Neuronal stem cell (in vitro differentiated cells): ENCODE measurements around the gene LONRF2.

Experiments used
- DNase-seq: peaks from one replicate; pipeline ENCODE4 v3.0.0-alpha.2; 2013; ENCODE audit warnings: low spot score
- H2AFZ ChIP-seq: one replicate; pipeline ENCODE4 v1.6.1; 2013; ENCODE audit warnings: mild to moderate bottlenecking, low read length, inconsistent platforms
- H2AK5ac ChIP-seq: 2 replicates; pipeline ENCODE4 v1.6.1; 2013; ENCODE audit warnings: low read depth, mild to moderate bottlenecking, inconsistent platforms, low read length, moderate library complexity, mixed read lengths
- H2BK120ac ChIP-seq: 2 replicates; pipeline ENCODE4 v1.6.1; 2013; ENCODE audit warnings: low read depth, mild to moderate bottlenecking, inconsistent platforms, low read length, moderate library complexity, mixed read lengths
- H2BK12ac ChIP-seq: one replicate; pipeline ENCODE4 v1.6.1; 2013; ENCODE audit warnings: low read length, inconsistent platforms
- H2BK15ac ChIP-seq: 2 replicates; pipeline ENCODE4 v1.6.1; 2013; ENCODE audit warnings: mild to moderate bottlenecking, low read length, inconsistent platforms, mixed read lengths
- H2BK5ac ChIP-seq: one replicate; pipeline ENCODE4 v1.6.1; 2013; ENCODE audit warnings: inconsistent platforms, mild to moderate bottlenecking, low read length, moderate library complexity
- H3K14ac ChIP-seq: one replicate; pipeline ENCODE4 v1.6.1; 2013; ENCODE audit warnings: low read length, inconsistent platforms
- H3K18ac ChIP-seq: 2 replicates; pipeline ENCODE4 v1.6.1; 2013; ENCODE audit warnings: low read length, inconsistent platforms
- H3K23ac ChIP-seq: 2 replicates; pipeline ENCODE4 v1.6.1; 2013; ENCODE audit warnings: low read depth, mild to moderate bottlenecking, mixed read lengths, low read length, inconsistent platforms; ENCODE audit not compliant: poor library complexity
- H3K27ac ChIP-seq: replicated peaks from 3 replicates; pipeline ENCODE4 v1.5.1; 2013; ENCODE audit warnings: low read length, inconsistent platforms
- H3K27me3 ChIP-seq, 3 experiments: 2 replicates each; pipeline ENCODE4 v1.6.1; 2013; ENCODE audit warnings: low read length in 3 of 3, mild to moderate bottlenecking in 2 of 3, inconsistent platforms in 1 of 3, low read depth in 1 of 3, mixed read lengths in 1 of 3, moderate library complexity in 1 of 3; ENCODE audit not compliant: control insufficient read depth in 3 of 3, insufficient read depth in 3 of 3
- H3K36me3 ChIP-seq, 2 donors: replicated peaks in 1 of 2; 2 replicates each; pipeline ENCODE4 v1.6.1; 2013; ENCODE audit warnings: low read length in 2 of 2; ENCODE audit not compliant: control insufficient read depth in 2 of 2, insufficient read depth in 2 of 2
- H3K4ac ChIP-seq: 2 replicates; pipeline ENCODE4 v1.6.1; 2013; ENCODE audit warnings: inconsistent platforms, mild to moderate bottlenecking, low read length, moderate library complexity
- H3K4me1 ChIP-seq, 2 donors: 1 replicate in 1 of 2; 2 replicates in 1 of 2; pipeline ENCODE4 v1.6.1; 2013; ENCODE audit warnings: low read length in 2 of 2, low read depth in 1 of 2; ENCODE audit not compliant: control insufficient read depth in 2 of 2, insufficient read depth in 1 of 2
- H3K4me2 ChIP-seq: one replicate; pipeline ENCODE4 v1.6.1; 2013; ENCODE audit warnings: mild to moderate bottlenecking, low read length, inconsistent platforms; ENCODE audit not compliant: insufficient read depth, poor library complexity, severe bottlenecking
- H3K4me3 ChIP-seq, 2 donors: 2 replicates each; pipeline ENCODE4 v1.5.1; 2013; ENCODE audit warnings: low read length in 2 of 2, mild to moderate bottlenecking in 2 of 2, inconsistent platforms in 1 of 2, moderate library complexity in 1 of 2
- H3K79me1 ChIP-seq: one replicate; pipeline ENCODE4 v1.6.1; 2013; ENCODE audit warnings: low read depth, mild to moderate bottlenecking, inconsistent platforms, low read length, moderate library complexity
- H3K9ac ChIP-seq: one replicate; pipeline ENCODE4 v1.6.1; 2013; ENCODE audit warnings: mild to moderate bottlenecking, low read depth, low read length, inconsistent platforms; ENCODE audit not compliant: poor library complexity
- H3K9me3 ChIP-seq, 2 donors: replicated peaks in 1 of 2; 2 replicates each; pipeline versions ENCODE3 to v1.6.1; 2013; ENCODE audit warnings: low read length in 2 of 2, mild to moderate bottlenecking in 2 of 2, inconsistent platforms in 1 of 2, low read depth in 1 of 2, mixed read lengths in 1 of 2, moderate library complexity in 1 of 2; ENCODE audit not compliant: control insufficient read depth in 2 of 2, insufficient read depth in 1 of 2
- H4K8ac ChIP-seq: one replicate; pipeline ENCODE4 v1.6.1; 2013; ENCODE audit warnings: low read depth, mild to moderate bottlenecking, inconsistent platforms, low read length, moderate library complexity
- H4K91ac ChIP-seq: one replicate; pipeline ENCODE4 v1.6.1; 2013; ENCODE audit warnings: low read length, low read depth, mild to moderate bottlenecking, inconsistent platforms; ENCODE audit not compliant: poor library complexity
- whole genome bisulfite sequencing, 2 donors: extraction: QIAGEN DNeasy Blood & Tissue Kit; methylation state at CpG; one replicate each; pipeline ENCODE4 v1.1.7; 2013; ENCODE audit warnings: missing lambda C conversion rate in 2 of 2, mixed read lengths in 1 of 2; ENCODE audit not compliant: insufficient read length in 2 of 2, insufficient replicate concordance in 1 of 2; ENCODE audit errors: extremely low coverage in 2 of 2; 5-methylcytosine and 5-hydroxymethylcytosine counted together

The LONRF2 gene

GRCh38 chr2:100235098-100235497 is 87.2 kb downstream of the LONRF2 start:
- DNase-seq: no peak
- Histone ChIP-seq H2BK120ac (no peak overlapping the region), H3K23ac (no peak overlapping the region), H3K9ac (no peak overlapping the region), H4K8ac (no peak overlapping the region), H3K27me3 (peaks cover 0 to 26% (median 0%) of the 10 kb centered on the region in 3 experiments), H3K36me3 (no peaks in the 10 kb centered on the region), H2BK12ac (no peak overlapping the region), H3K4me2 (no peak overlapping the region), H2BK5ac (no peak overlapping the region), H3K4ac (no peak overlapping the region), H3K27ac (no peak overlapping the region), H2AFZ (peak overlapping the region; percentile 84), H4K91ac (no peak overlapping the region), H3K14ac (no peak overlapping the region), H3K18ac (no peak overlapping the region), H3K4me1 (peaks cover 8 to 9% of the 10 kb centered on the region in 2 donors), H3K79me1 (no peaks in the 10 kb centered on the region), H2AK5ac (no peak overlapping the region), H3K9me3 (no peaks in the 10 kb centered on the region), H3K4me3 (peak overlapping the region in 1 of 2 donors; percentile 7), H2BK15ac (no peak overlapping the region)
- no CpG with 5 or more reads among the region's 16 CpGs for WGBS, 2 donors

DNA sequence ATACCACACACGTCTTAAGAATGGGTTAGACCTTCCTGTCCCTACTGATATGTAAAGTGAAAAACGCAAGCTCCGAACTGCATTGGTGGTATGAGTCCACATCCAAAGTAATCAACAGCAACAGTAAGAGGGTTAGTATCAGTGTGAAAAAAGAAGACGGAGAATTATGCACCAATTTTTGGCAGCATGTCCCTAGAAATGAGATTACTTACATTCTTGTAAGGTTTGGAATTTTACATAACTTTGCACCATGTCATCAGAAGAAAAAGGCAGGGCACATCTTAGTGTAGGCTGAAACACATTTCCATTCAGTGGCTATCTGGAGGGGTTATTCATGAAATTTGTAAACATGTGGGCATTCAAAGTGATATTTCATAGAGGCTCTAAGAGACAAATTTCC is 88.2 kb downstream of the LONRF2 start:
- H3K23ac ChIP-seq: no peak overlapping the region
- H3K27me3 ChIP-seq: peaks cover 0 to 26% (median 0%) of the 10 kb centered on the region in 3 experiments
- DNase-seq: no peak
- H3K79me1 ChIP-seq: no peaks in the 10 kb centered on the region
- no peak overlapping the region for H3K14ac ChIP-seq
- no peak overlapping the region for H3K4me3 ChIP-seq
- no peak overlapping the region for H3K4me2 ChIP-seq
- no peak overlapping the region for H2AK5ac ChIP-seq
- no peak overlapping the region for H3K4ac ChIP-seq
- no peak overlapping the region for H2BK120ac ChIP-seq
- H3K27ac ChIP-seq: no peak overlapping the region
- no CpG with 5 or more reads among the region's 4 CpGs for WGBS, 2 donors
- no peak overlapping the region for H2BK12ac ChIP-seq
- H2BK5ac ChIP-seq: no peak overlapping the region
- H3K9me3 ChIP-seq: no peaks in the 10 kb centered on the region
- H4K8ac ChIP-seq: no peak overlapping the region
- H3K36me3 ChIP-seq: no peaks in the 10 kb centered on the region
- no peak overlapping the region for H2AFZ ChIP-seq
- no peak overlapping the region for H3K9ac ChIP-seq
- H3K4me1 ChIP-seq: peaks cover 1 to 9% of the 10 kb centered on the region in 2 donors
- no peak overlapping the region for H4K91ac ChIP-seq
- no peak overlapping the region for H3K18ac ChIP-seq
- no peak overlapping the region for H2BK15ac ChIP-seq

DNA sequence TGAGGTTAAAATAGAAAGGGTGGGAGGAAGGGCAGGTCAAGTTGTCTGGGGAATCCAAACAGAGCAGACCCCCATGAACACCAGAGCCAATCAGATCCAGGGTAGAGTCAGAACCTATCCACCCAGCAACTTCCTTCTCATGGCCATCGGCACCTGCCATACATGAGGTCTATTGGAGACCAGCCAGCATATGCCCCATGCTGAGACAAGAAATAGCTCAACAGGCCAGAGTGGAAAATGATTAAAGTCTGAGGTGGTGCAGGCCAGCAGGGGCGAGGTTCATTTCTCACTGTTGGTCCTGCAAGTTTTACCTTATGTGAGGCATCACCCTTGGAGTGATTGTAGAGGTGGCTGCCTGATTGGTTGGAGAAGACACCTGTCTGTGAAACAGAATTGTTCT is 89.2 kb downstream of the LONRF2 start:
- H3K4me3 ChIP-seq: no peak overlapping the region
- peaks cover 0 to 26% (median 0%) of the 10 kb centered on the region in 3 experiments for H3K27me3 ChIP-seq
- no peaks in the 10 kb centered on the region for H3K36me3 ChIP-seq
- no peak overlapping the region for H3K4ac ChIP-seq
- H2BK15ac ChIP-seq: no peak overlapping the region
- H3K14ac ChIP-seq: no peak overlapping the region
- no peak overlapping the region for H2BK5ac ChIP-seq
- H3K4me1 ChIP-seq: peaks cover 0 to 9% of the 10 kb centered on the region in 2 donors
- H3K18ac ChIP-seq: no peak overlapping the region
- H3K23ac ChIP-seq: no peak overlapping the region
- no peak overlapping the region for H2BK12ac ChIP-seq
- no peak overlapping the region for H2BK120ac ChIP-seq
- H3K27ac ChIP-seq: no peak overlapping the region
- H3K9me3 ChIP-seq: no peaks in the 10 kb centered on the region
- no peak overlapping the region for H4K91ac ChIP-seq
- no peak for DNase-seq
- no peak overlapping the region for H3K9ac ChIP-seq
- no peak overlapping the region for H2AFZ ChIP-seq
- H4K8ac ChIP-seq: no peak overlapping the region
- no CpG with 5 or more reads among the region's 2 CpGs for WGBS, 2 donors
- H2AK5ac ChIP-seq: no peak overlapping the region
- H3K79me1 ChIP-seq: no peaks in the 10 kb centered on the region
- no peak overlapping the region for H3K4me2 ChIP-seq

- no peak overlapping the region for H2BK5ac ChIP-seq
- no peak overlapping the region for H3K14ac ChIP-seq
- H3K23ac ChIP-seq: no peak overlapping the region
- peaks cover 0 to 9% of the 10 kb centered on the region in 2 donors for H3K4me1 ChIP-seq
- H3K4me3 ChIP-seq: no peak overlapping the region
- no peak overlapping the region for H3K18ac ChIP-seq
- no CpG with 5 or more reads among the region's 2 CpGs for WGBS, 2 donors
- no peak overlapping the region for H3K4me2 ChIP-seq
- no peak overlapping the region for H2BK12ac ChIP-seq
- H3K4ac ChIP-seq: no peak overlapping the region
- no peaks in the 10 kb centered on the region for H3K36me3 ChIP-seq
- no peak for DNase-seq
- H2BK120ac ChIP-seq: no peak overlapping the region
- no peak overlapping the region for H3K27ac ChIP-seq
- no peak overlapping the region for H4K8ac ChIP-seq
- H3K79me1 ChIP-seq: no peaks in the 10 kb centered on the region
- H4K91ac ChIP-seq: no peak overlapping the region
- no peak overlapping the region for H2AFZ ChIP-seq
- no peak overlapping the region for H2BK15ac ChIP-seq
- H3K9me3 ChIP-seq: no peaks in the 10 kb centered on the region
- H3K9ac ChIP-seq: no peak overlapping the region
- peaks cover 0 to 12% (median 0%) of the 10 kb centered on the region in 3 experiments for H3K27me3 ChIP-seq
- H2AK5ac ChIP-seq: no peak overlapping the region
Observed at GRCh38 chr2:100230754-100231153, 91.5 kb downstream of the LONRF2 start.
